Measurements from ENCODE around the gene INHBC. TPM values are rescaled to one million over a fixed set of nuclear protein-coding genes. Genes with fewer than 3 reads are reported as not detected.
"Not testable (repeated sequence)": the region's sequence is repeated elsewhere in the genome, so short reads cannot be mapped to it uniquely, and the experiment has no call there.

Gene INHBC
- total RNA-seq, 2 donors from 2014 or later, result not detected

- H3K27ac ChIP-seq, result no peak overlapping the region
- no peaks in the 10 kb centered on the region for H3K9me3 ChIP-seq
- H3K36me3 ChIP-seq, result peaks cover 33% of the 10 kb centered on the region
- DNase-seq (ENCODE audit: low spot score), result no peak
- H3K4me3 ChIP-seq, result no peak overlapping the region
- TF ChIP-seq CTCF (IDR thresholded peaks at IDR 0.05), result no peak
- peaks cover 0 to 15% of the 10 kb centered on the region in 2 donors for H3K4me1 ChIP-seq
- H3K27me3 ChIP-seq, result no peaks in the 10 kb centered on the region
Observed at GRCh38 chr12:57489157-57489641, 54.6 kb downstream of the INHBC start.

- peaks cover 34% of the 10 kb centered on the region for H3K36me3 ChIP-seq
- no peak overlapping the region for H3K4me3 ChIP-seq
- TF ChIP-seq CTCF (IDR thresholded peaks at IDR 0.05), result no peak
Observed at GRCh38 chr12:57490126-57490525, 55.5 kb downstream of the INHBC start.

GRCh38 chr12:57491393-57492280 lies 57.1 kb downstream of the INHBC start:
- no peaks in the 10 kb centered on the region for H3K27me3 ChIP-seq
- DNase-seq (ENCODE audit: low spot score), result no peak
- H3K4me3 ChIP-seq, result no peak overlapping the region
- TF ChIP-seq CTCF (IDR thresholded peaks at IDR 0.05), result no peak
- H3K4me1 ChIP-seq, result peaks cover 0 to 15% of the 10 kb centered on the region in 2 donors
- H3K9me3 ChIP-seq, result no peaks in the 10 kb centered on the region
- peaks cover 40% of the 10 kb centered on the region for H3K36me3 ChIP-seq
- no peak overlapping the region for H3K27ac ChIP-seq

More at GRCh38 chr12:57490126-57490525, 55.5 kb downstream of the INHBC start:
- no peak overlapping the region for H3K27ac ChIP-seq
- no peaks in the 10 kb centered on the region for H3K9me3 ChIP-seq
- H3K27me3 ChIP-seq, result no peaks in the 10 kb centered on the region
- DNase-seq (ENCODE audit: low spot score), result no peak
- peaks cover 0 to 15% of the 10 kb centered on the region in 2 donors for H3K4me1 ChIP-seq

- not testable (repeated sequence) for H3K4me1 ChIP-seq; H3K27ac ChIP-seq; H3K27me3 ChIP-seq; H3K4me3 ChIP-seq; DNase-seq (ENCODE audit: low spot score); H3K9me3 ChIP-seq
- H3K36me3 ChIP-seq, result peaks cover 51% of the 10 kb centered on the region
Observed at GRCh38 chr12:57495051-57495701, 60.6 kb downstream of the INHBC start.

- H3K36me3 ChIP-seq, result peaks cover 51% of the 10 kb centered on the region
Observed at GRCh38 chr12:57496822-57497221, 62.2 kb downstream of the INHBC start.

More at GRCh38 chr12:57496822-57497221, 62.2 kb downstream of the INHBC start:
- H3K4me1 ChIP-seq, result no peaks in the 10 kb centered on the region
- H3K4me3 ChIP-seq, result no peak overlapping the region
- no peak for TF ChIP-seq CTCF (IDR thresholded peaks at IDR 0.05)
- no peaks in the 10 kb centered on the region for H3K27me3 ChIP-seq
- no peak overlapping the region for H3K27ac ChIP-seq
- no peaks in the 10 kb centered on the region for H3K9me3 ChIP-seq
- DNase-seq (ENCODE audit: low spot score), result no peak

Measured in right atrium auricular region (tissue), 2 donors.